BJ (cell line): Measurements from ENCODE around the gene SYT1. TPM values are rescaled to one million over a fixed set of nuclear protein-coding genes. Genes with fewer than 3 reads are reported as not detected.
A peak's percentile ranks its signal among the peaks of the same experiment; 100 is the strongest.

Source experiments
- CTCF ChIA-PET: fragments of 350-600 bp; formaldehyde crosslinking; extraction: SDS; loops from one replicate; lab custom pipeline; 2021; ENCODE audit warnings: antibody characterized with exemption, inconsistent platforms; lab: Yijun Ruan, JAX
- POLR2A ChIA-PET: fragments of 300-600 bp; sonication (Branson Sonifier 250); formaldehyde crosslinking; extraction: SDS; loops from one replicate; lab custom pipeline; 2021; ENCODE audit warnings: antibody characterized with exemption; lab: Charles Lee
- DNase-seq: peaks from one replicate; pipeline ENCODE4 v3.0.0-alpha.2; 2011; ENCODE audit warnings: low read depth
- H3K27me3 ChIP-seq: 2 replicates; pipeline ENCODE4 v1.6.0; 2011; ENCODE audit warnings: low read length; ENCODE audit not compliant: control insufficient read depth, insufficient read depth
- H3K36me3 ChIP-seq: 2 replicates; pipeline ENCODE4 v1.5.1; 2011; ENCODE audit warnings: low read length; ENCODE audit not compliant: control insufficient read depth, insufficient read depth
- H3K4me3 ChIP-seq: 2 replicates; pipeline ENCODE4 v1.5.1; 2011; ENCODE audit warnings: low read depth, mild to moderate bottlenecking, control low read depth, low read length
- polyA plus RNA-seq: library from polyadenylated mRNA; depleted of rRNA; stranded (reverse); fragments of >200 nt; gene quantifications from 2 replicates; pipeline ENCODE4 v1.2.3, GENCODE V29; 2011
- TF ChIP-seq, protein P1 (sequence below): IDR thresholded peaks from 2 replicates; pipeline ENCODE4 v1.5.1; 2011; ENCODE audit warnings: low read depth, mild to moderate bottlenecking, control low read depth, inconsistent platforms, low read length, moderate library complexity; ENCODE audit not compliant: insufficient read depth

The SYT1 gene
- polyA plus RNA-seq, 1 experiment, result 0.70 TPM

DNA sequence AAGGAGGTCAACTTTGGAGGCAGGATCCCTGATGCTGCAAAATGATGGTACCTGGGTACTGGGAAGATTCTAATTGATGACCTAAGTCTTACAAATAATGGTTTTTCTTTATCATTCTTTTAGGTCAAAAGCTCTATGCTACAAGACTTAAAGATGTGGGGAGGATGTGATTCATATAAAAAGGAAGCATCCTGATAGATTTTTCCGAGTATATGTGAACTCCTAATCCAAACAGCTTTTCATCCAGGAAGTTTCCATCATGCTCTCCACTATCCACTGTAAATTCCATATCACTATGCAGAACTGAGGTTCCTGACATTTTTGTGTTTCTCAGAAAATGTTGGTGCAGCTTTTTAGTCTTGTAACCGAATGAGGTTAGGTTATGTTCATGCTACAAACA lies 533.0 kb downstream of the SYT1 start:
- H3K36me3 ChIP-seq, result no peaks in the 10 kb centered on the region
- ChIA-PET POLR2A (no interaction called here), CTCF (interaction anchor here (0.8 to 1.4 kb wide), 2 partner anchors 10 to 150 kb away, joined by 3 to 4 read pairs; no protein-coding TSS in a partner anchor)
- DNase-seq, result no peak
- H3K27me3 ChIP-seq, result no peaks in the 10 kb centered on the region
- TF ChIP-seq, protein P1, sequence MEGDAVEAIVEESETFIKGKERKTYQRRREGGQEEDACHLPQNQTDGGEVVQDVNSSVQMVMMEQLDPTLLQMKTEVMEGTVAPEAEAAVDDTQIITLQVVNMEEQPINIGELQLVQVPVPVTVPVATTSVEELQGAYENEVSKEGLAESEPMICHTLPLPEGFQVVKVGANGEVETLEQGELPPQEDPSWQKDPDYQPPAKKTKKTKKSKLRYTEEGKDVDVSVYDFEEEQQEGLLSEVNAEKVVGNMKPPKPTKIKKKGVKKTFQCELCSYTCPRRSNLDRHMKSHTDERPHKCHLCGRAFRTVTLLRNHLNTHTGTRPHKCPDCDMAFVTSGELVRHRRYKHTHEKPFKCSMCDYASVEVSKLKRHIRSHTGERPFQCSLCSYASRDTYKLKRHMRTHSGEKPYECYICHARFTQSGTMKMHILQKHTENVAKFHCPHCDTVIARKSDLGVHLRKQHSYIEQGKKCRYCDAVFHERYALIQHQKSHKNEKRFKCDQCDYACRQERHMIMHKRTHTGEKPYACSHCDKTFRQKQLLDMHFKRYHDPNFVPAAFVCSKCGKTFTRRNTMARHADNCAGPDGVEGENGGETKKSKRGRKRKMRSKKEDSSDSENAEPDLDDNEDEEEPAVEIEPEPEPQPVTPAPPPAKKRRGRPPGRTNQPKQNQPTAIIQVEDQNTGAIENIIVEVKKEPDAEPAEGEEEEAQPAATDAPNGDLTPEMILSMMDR, result no peak
- no peak overlapping the region for H3K4me3 ChIP-seq

DNA sequence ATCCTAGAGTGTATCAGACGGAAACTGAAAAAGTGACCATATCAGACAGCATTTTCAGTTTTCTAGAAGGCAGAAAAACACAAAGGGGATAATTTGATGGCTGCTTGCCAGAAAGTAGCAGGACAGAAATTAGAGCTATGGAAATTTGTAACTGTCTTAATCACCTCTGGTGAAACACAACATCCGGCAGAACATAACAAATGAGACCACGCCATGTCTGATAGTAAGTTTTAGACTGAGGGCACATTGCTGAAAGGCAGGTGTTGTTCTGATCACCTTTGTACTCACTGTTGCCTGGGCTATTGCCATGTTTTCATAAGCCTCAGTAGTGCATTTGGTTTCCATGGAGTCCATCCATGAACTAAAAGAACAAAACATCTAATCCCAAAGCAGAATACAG lies 535.9 kb downstream of the SYT1 start:
- H3K36me3 ChIP-seq, result no peaks in the 10 kb centered on the region
- POLR2A ChIA-PET, result no interaction called here
- no peak overlapping the region for H3K4me3 ChIP-seq
- TF ChIP-seq, protein P1, result no peak
- no peaks in the 10 kb centered on the region for H3K27me3 ChIP-seq
- CTCF ChIA-PET, result no interaction called here
- DNase-seq, result no peak

DNA sequence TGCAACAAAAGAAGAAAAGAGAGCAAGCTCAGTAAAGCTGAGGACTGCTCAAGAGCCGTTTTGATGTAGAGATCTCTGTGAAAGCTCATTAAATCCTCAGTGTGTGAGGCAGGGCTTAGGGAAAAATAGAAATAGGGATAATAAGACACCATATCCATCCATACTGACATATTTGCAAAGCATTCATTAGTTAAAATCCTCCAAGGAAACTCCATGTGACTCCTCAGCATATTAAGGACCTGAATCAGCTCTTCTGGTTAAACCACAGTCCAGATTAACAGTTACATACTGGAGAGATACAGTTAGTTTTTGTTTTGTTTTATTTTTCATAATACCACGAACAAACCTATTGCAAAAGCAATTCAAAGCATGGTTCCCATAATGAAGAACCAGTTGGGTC lies 538.0 kb downstream of the SYT1 start:
- Histone ChIP-seq H3K27me3 (no peaks in the 10 kb centered on the region), H3K36me3 (no peaks in the 10 kb centered on the region), H3K4me3 (no peak overlapping the region)
- TF ChIP-seq, protein P1, result no peak
- CTCF ChIA-PET, result interaction anchor here (0.9 kb wide), 1 partner anchor 785 kb away, joined by 3 read pairs; no protein-coding TSS in a partner anchor
- DNase-seq, result no peak
- POLR2A ChIA-PET, result interaction anchor here (0.5 kb wide), 1 partner anchor 849 kb away, joined by 4 read pairs; no protein-coding TSS in a partner anchor

DNA sequence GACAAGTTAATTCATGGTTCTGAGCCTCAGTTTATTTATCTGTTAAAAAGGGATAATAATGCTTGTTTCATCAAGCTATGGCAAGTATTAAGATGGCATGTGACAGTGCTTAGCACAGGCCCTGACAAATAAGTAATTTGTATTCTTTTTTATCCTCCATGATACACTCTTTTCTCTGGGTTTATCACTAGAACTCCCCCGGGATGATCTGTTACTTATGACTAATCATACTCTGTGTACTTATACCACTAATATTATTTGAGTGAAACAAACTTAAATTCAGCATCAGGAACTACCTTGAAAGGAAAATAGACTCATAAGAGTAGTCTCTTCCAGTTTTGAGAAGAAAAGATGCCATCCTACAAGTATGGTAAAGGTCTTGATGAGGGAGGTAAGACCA lies 542.4 kb downstream of the SYT1 start:
- H3K27me3 ChIP-seq, result no peaks in the 10 kb centered on the region
- POLR2A ChIA-PET, result no interaction called here
- no peaks in the 10 kb centered on the region for H3K36me3 ChIP-seq
- no peak for DNase-seq
- H3K4me3 ChIP-seq, result no peak overlapping the region
- TF ChIP-seq, protein P1, result no peak
- CTCF ChIA-PET, result interaction anchor here (0.6 to 2.0 kb wide), 10 partner anchors 14 to 1512 kb away, joined by 3 to 12 read pairs (median 4); no protein-coding TSS in a partner anchor

DNA sequence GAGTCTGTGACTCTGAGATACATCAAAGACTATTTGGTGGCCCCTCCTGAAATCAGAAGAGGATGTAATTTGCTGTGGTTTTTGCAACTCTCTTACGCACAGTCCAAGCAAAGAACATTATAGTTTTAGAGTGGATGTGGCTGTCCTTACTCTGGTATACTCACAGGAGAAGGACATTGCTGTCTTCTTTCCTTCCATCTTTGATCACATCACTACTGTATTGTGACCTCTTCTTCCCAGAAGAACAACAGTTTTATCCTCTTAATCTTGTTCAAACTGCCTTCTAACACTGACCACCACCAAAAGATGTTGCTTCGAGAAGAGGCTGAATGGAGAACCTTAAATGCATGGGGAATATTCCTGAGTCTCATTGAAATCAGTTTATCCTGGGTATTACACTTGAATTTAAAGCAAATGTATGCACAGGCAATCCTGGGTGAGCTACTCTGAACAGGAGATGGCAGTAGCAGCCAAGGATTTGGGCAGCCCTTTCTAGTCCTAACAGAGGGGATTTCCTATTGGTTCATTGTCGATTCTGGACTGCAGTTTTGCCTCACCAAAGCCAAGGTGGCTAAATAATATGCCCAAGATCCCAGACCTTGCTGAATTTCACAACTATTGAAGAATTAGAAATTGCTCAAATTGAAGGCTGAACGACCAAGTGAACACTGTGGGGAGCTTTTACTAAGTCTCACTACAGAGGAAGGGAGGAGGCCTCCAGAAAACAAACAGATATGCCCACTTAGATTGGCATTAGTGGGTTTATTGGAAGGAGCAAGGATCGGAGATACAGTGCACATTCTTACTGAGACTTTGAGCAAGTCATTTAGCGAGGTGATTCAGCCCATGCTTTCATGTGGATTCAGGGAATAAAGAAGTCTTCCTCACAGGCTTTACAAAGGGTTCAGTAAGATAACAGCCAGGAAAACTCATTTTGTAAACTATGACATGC lies 543.4 kb downstream of the SYT1 start:
- POLR2A ChIA-PET, result no interaction called here
- Histone ChIP-seq H3K27me3 (no peaks in the 10 kb centered on the region), H3K36me3 (no peaks in the 10 kb centered on the region), H3K4me3 (no peak overlapping the region)
- no peak for DNase-seq
- CTCF ChIA-PET, result interaction anchor here (0.6 to 2.0 kb wide), 19 partner anchors 10 to 1511 kb away, joined by 3 to 12 read pairs (median 3); no protein-coding TSS in a partner anchor
- TF ChIP-seq, protein P1, result peak; percentile 85
